Islet of Langerhans (tissue), 1 donor: Measurements from ENCODE around the gene GSK3B.
"Not testable (repeated sequence)": the region's sequence is repeated elsewhere in the genome, so short reads cannot be mapped to it uniquely, and the experiment has no call there.

Experiments
- FAIRE-seq: peaks from one replicate; lab custom pipeline; 2011; peaks lifted over from hg19 to GRCh38; lab: Jason Lieb, UNC

GSK3B gene

GRCh38 chr3:120004008-120004498 is 90.2 kb downstream of the GSK3B start:
- FAIRE-seq = not testable (repeated sequence)

GRCh38 chr3:119998166-119998565 is 96.1 kb downstream of the GSK3B start:
- no peak for FAIRE-seq

GRCh38 chr3:119990888-119991287 is 103.4 kb downstream of the GSK3B start:
- no peak for FAIRE-seq

- FAIRE-seq = no peak
Measured at GRCh38 chr3:119989981-119990655, 104.1 kb downstream of the GSK3B start.

- not testable (repeated sequence) for FAIRE-seq
Measured at GRCh38 chr3:119986812-119987211, 107.4 kb downstream of the GSK3B start.

- no peak for FAIRE-seq
Measured at GRCh38 chr3:119981386-119981785, 112.9 kb downstream of the GSK3B start.

GRCh38 chr3:119978554-119979208 is 115.6 kb downstream of the GSK3B start:
- no peak for FAIRE-seq

- FAIRE-seq = no peak
Measured at GRCh38 chr3:119977353-119977752, 116.9 kb downstream of the GSK3B start.

- no peak for FAIRE-seq
Measured at GRCh38 chr3:119976214-119976613, 118.0 kb downstream of the GSK3B start.

- no peak for FAIRE-seq
Measured at GRCh38 chr3:119974656-119975055, 119.6 kb downstream of the GSK3B start.

GRCh38 chr3:119973018-119973646 is 121.1 kb downstream of the GSK3B start:
- no peak for FAIRE-seq

- peak; percentile 33 for FAIRE-seq
Measured at GRCh38 chr3:119969759-119970158, 124.5 kb downstream of the GSK3B start.

- no peak for FAIRE-seq
Measured at GRCh38 chr3:119967353-119968006, 126.8 kb downstream of the GSK3B start.

- no peak for FAIRE-seq
Measured at GRCh38 chr3:119965692-119966091, 128.6 kb downstream of the GSK3B start.

GRCh38 chr3:119964294-119964693 is 130.0 kb downstream of the GSK3B start:
- FAIRE-seq = no peak

- FAIRE-seq = no peak
Measured at GRCh38 chr3:119955972-119956371, 138.3 kb downstream of the GSK3B start.

GRCh38 chr3:119950666-119951325 is 143.5 kb downstream of the GSK3B start:
- no peak for FAIRE-seq

- FAIRE-seq = peak; percentile 66
Measured at GRCh38 chr3:119945291-119945690, 149.0 kb downstream of the GSK3B start.

GRCh38 chr3:119944091-119944490 is 150.2 kb downstream of the GSK3B start:
- no peak for FAIRE-seq

- FAIRE-seq = no peak
Measured at GRCh38 chr3:119939077-119939476, 155.2 kb downstream of the GSK3B start.

- FAIRE-seq = no peak
Measured at GRCh38 chr3:119937229-119937628, 157.0 kb downstream of the GSK3B start.

- FAIRE-seq = no peak
Measured at GRCh38 chr3:119934249-119934648, 160.0 kb downstream of the GSK3B start.
